OCI-M2 (cell line): ENCODE results near the gene ZNF768.
"Not testable (repeated sequence)": the region's sequence is repeated elsewhere in the genome, so short reads cannot be mapped to it uniquely, and the experiment has no call there.

Experiments used
- DNase-seq: peaks from one replicate; lab custom pipeline; 2025; ENCODE audit not compliant: unreplicated experiment; lab: John Stamatoyannopoulos, UW

ZNF768 gene

GRCh38 chr16:30556125-30556473, 29.7 kb upstream of the ZNF768 start:
- no peak for DNase-seq

GRCh38 chr16:30555315-30556124, 29.2 kb upstream of the ZNF768 start:
- no peak for DNase-seq

- no peak for DNase-seq
These were observed 28.4 kb upstream of the ZNF768 start for GRCh38 chr16:30554557-30555314.

GRCh38 chr16:30553393-30553899, 27.1 kb upstream of the ZNF768 start:
- no peak for DNase-seq

GRCh38 chr16:30552956-30553355, 26.6 kb upstream of the ZNF768 start:
- no peak for DNase-seq

- DNase-seq: no peak
These were observed 25.4 kb upstream of the ZNF768 start for GRCh38 chr16:30551781-30552180.

- no peak for DNase-seq
These were observed 22.3 kb upstream of the ZNF768 start for GRCh38 chr16:30548416-30549253.

- no peak for DNase-seq
These were observed 19.7 kb upstream of the ZNF768 start for GRCh38 chr16:30546115-30546514.

- no peak for DNase-seq
These were observed 16.7 kb upstream of the ZNF768 start for GRCh38 chr16:30543067-30543466.

GRCh38 chr16:30541502-30542329, 15.3 kb upstream of the ZNF768 start:
- no peak for DNase-seq

GRCh38 chr16:30540916-30541464, 14.6 kb upstream of the ZNF768 start:
- not testable (repeated sequence) for DNase-seq

GRCh38 chr16:30539986-30540526, 13.7 kb upstream of the ZNF768 start:
- DNase-seq: not testable (repeated sequence)

- DNase-seq: no peak
These were observed 12.9 kb upstream of the ZNF768 start for GRCh38 chr16:30539000-30539964.

GRCh38 chr16:30536391-30537024, 10.1 kb upstream of the ZNF768 start:
- not testable (repeated sequence) for DNase-seq

GRCh38 chr16:30535777-30536190, 9.4 kb upstream of the ZNF768 start:
- DNase-seq: no peak

- no peak for DNase-seq
These were observed 8.9 kb upstream of the ZNF768 start for GRCh38 chr16:30535106-30535776.

GRCh38 chr16:30534368-30535105, 8.2 kb upstream of the ZNF768 start, which contains the start of gene ZNF747:
ZNF747 (minus strand) TSS chr16:30534858; CDS start chr16:30534679, 179 bp downstream.
- no peak for DNase-seq
